Right forelimb (tissue), 1 donor: ENCODE data around the gene DBNDD2.

Experiments used
- DNase-seq: peaks from one replicate; pipeline ENCODE4 v3.0.0-alpha.2; 2018

DBNDD2 gene

GRCh38 chr20:45407783-45408645, at the start of gene DBNDD2:
DBNDD2 (plus strand) TSS chr20:45408289; CDS start chr20:45408468, 179 bp downstream.
- DNase-seq, result no peak

DNA sequence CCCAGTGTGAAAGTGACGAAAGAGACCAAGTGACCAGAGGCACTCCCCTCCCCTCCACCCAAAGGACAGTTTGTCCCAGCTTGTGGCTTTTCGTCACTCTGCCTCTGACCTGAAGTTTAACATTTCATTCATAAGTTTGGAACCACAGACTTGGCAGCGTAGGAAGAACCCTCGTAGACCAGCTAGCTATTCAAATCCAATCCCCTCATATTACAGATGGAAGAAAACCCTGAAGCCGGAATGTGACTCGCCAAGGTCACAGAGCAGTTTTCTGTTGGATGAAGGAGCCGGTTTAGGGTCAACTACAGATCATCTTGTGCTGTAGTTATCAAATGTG, 49.1 kb upstream of the DBNDD2 start:
- DNase-seq, result no peak

DNA sequence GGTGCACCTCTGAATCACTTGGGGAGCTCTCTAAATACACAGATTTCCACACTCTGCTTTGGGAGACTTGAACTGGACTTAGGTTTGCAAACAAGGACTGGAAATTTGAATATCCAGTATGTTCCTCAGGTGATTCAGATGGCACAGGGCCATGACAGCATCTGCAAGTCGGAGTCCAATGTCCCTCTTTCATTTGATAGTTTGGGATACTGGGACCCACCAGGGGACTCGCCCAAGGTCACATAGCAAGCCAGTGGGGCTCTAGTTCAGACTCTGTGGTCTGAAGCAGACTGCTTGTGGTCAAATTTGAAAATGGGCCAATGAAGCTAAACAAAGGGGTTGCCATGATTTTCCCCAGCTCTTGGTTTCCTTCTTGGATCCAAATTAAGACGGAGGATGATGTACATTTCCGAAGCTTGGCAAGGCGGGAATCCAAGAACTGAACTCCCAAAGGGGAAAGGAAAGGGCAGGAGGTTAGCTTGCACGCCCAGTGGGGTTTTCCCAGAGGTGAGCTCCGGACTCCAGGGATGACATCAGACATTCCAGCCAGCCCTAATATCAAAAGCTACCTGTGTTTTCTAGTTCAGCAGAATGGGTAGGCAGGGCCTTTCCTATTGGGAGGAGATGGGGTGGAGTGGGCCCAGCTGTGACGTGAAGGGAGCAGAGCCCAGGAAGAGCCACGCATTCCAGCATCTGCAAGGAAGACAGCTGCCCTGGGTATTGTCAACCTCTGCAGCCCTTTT, 48.5 kb upstream of the DBNDD2 start:
- no peak for DNase-seq

DNA sequence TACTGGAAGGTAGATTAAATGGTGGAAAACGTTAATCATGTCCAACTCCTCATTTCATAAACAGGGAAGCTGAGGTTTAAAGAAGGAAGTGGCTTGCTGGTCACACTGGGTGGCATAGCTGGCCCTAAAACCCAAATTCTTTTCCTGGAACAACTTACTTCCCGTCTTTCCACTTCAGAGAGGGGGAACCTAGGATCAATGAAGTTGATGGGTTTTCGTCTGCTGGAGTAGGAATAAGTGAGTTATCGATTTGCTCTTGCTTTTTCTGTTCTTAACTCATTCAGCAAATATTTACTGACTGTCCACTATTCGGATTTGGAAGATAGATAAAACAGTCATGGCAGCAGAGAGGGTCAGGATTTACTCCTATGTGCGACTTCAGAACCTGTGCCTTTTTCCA, 46.3 kb upstream of the DBNDD2 start:
- no peak for DNase-seq

DNA sequence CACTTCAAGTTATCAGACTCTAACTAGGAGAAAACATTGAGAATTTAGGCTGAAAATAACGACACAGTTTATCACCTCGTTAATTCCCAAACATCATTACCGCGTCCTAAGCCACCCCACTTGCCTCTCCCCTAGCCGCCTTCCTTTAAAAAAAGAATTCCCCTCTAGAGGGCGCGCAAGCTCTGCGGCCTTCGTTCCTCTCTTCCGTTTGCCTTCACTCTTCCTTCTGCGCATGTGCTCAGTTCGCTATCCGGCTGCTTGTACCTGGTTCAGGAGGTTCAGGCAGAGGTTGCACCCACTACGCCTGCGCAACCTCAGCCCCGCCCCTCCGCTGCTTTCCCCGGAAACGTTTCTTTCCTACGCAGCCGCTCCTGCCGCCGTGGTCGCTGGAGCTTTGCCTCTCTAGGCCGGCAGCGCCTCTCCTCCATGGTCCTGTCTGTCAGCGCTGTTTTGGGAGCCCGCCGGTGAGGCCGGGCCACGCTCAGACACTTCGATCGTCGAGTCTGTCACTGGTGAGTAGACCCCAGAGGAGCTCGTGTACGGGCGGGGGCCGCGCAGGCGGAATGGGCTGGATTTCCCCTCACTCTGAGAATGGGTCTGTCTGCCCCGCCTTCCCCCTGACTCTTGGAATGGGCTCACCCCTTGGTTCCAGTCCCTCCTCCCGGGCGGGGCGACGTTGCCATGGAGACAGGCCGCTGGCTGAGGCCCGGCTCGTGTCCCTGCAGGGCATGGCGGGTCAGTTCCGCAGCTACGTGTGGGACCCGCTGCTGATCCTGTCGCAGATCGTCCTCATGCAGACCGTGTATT, 45.1 kb upstream of the DBNDD2 start, which contains the start of gene SYS1:
SYS1 (plus strand) TSS at position 353 of the 807 bp plus-strand sequence; CDS start at position 729, 376 bp downstream.
- peak; percentile 99 for DNase-seq

DNA sequence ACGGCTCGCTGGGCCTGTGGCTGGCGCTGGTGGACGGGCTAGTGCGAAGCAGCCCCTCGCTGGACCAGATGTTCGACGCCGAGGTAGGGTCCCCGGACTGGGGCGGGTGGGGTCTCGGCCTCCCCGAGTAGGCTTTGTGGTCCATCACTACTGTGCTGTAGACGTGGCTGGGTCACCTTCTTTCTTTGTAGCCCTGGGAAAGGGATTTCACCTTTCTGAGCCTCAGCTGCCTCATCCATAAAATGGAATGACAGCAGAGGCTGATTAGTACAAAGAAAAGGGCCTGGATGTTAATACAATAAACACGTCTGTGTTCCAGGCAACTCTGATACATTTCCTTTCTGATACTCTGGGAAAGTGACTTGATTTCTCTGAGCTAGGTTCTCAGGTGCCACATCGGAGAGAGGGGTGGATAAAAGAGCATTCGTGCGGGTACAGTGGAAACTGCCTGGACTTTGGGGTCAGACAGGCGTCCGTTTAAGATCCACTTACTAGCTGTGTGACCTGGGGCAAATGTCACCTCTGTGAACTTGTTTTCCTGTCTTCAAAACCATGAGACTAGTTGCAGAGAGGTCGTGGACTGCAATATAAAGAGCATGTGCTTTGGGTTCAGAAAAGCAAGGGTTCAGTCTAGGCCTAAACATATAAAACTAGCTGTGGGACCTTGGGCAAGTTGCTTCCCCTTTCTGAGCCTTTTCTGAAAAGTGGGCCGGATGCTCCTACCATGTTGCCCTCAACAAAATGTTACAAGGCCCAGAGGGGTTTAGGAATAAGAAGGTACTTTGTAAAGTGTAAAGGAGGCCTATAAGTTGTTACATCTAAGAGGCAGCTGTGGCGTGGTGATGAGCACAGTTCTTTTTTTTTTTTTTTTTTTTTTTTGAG, 44.2 kb upstream of the DBNDD2 start:
- DNase-seq, result no peak

DNA sequence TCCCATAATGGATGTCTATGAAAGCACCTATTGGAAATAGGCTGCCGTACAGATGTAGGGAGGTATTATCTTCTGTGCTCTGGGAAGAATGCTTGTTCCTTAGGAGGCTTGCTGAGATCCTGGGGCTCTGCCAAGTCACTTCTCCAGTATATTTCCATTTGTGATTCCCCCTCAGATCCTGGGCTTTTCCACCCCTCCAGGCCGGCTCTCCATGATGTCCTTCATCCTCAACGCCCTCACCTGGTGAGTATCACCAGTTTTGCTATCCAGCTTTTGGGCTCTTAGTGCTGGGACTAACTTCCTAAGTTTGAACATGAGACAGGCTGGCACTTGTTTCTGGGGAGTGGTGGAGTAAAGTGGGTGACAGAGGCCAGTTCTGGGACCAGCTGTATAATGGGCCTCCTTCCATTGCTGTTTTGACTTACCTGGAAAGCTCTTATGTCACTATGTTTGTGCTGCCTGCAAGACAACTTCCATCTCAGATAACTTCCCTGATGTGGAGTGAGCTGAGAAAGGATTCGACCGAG, 42.6 kb upstream of the DBNDD2 start:
- DNase-seq, result no peak

- DNase-seq, result no peak
Observed at GRCh38 chr20:45366192-45366591, 41.9 kb upstream of the DBNDD2 start.

DNA sequence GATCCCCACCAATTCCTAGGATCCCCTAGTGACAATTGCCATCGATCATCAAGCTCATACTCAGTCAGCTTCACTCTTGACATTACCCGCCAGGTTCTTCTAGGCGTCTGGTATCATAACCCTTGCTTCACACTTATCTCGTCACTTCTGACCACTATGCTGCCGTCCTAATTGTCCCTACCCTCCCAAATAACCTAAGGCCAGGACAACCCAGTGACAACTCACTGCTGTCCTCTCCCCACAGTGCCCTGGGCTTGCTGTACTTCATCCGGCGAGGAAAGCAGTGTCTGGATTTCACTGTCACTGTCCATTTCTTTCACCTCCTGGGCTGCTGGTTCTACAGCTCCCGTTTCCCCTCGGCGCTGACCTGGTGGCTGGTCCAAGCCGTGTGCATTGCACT, 41.5 kb upstream of the DBNDD2 start:
- no peak for DNase-seq

GRCh38 chr20:45367126-45367525, 41.0 kb upstream of the DBNDD2 start:
- DNase-seq, result no peak

DNA sequence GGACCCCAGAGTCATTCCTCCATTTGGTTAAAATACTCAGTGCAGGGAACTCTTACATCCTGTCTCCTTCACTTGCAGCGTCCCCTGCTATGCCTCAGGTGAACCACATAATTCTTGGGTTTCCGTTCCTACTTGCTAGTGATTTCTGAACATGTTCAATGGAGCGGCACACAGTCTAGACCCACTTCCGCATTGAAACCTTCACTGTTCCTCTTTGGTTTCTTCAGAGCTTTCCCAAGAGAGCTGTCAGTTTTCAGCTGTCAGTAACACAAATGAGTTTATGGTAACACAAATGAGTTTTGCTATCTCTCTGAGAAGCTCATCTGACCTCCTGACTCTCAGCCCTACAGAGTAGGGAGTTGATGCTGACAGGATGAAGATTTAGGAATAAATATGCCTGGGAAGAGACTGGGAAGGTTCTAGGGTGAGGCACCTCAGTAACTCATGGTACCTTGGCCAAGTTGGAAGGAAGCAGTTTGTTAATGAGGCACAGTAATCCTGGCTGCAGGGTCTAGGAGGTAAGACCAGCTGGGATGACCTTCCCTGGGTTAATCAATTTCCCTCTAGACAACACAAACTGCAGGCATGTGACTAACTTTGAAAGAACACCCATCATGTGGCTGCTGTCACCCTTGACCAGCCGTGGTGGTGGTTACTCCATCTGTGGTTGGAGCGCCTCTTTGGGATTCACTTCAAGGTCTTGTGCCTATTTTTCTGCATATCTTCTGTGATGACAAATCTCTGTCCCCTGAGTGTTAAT, 39.7 kb upstream of the DBNDD2 start:
- no peak for DNase-seq

DNA sequence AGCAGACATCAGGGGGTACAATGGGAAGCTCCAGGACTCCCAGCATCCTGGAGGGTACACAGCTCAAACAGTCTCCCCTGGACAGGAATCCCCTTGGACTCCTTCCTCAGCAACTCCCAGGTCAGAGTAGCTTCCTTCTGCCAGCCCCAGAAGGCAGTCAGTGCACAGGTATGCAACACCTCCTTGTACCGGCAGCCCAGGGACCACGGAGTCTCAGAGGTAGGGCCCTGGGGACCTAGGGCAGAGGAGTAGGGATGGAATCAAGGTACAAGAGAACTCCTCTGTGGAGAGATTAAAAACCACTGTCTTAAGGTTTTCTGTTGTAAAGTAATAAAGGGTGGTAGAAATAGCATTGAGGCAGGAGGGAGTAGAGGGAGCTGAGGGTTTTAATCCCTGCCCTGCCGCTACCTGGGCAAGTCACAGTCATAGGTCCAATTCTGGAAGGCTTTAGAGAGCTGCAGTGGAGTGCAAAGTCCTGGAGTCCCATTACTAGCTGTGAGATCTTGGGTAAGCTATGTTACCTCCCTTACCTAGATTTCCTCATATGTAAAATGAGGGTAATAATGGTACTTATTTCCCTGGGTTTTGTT, 37.4 kb upstream of the DBNDD2 start:
- no peak for DNase-seq

DNA sequence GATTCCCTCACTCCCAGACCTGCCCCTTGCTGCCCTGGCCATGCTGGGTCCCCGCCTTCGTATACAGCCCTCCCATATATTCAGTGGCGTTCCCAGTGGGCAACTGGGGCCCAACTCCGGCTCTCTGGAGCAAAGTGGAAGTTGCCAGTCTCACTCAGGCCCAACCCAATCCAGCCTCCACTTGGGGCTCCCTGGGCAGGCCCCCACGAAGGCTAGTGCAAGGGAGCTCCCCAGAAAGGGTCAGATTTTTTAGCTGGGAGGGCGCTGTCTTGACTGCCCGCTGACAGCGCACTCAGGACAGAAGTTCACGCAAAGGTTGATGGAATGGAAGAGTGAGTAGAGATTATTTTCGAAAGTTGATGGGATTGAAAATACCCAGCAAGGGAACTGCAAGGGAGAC, 35.8 kb upstream of the DBNDD2 start:
- DNase-seq, result no peak

GRCh38 chr20:45372646-45373352, 35.3 kb upstream of the DBNDD2 start:
- no peak for DNase-seq

GRCh38 chr20:45373353-45374100, 34.6 kb upstream of the DBNDD2 start:
- DNase-seq, result peak; percentile 82

DNA sequence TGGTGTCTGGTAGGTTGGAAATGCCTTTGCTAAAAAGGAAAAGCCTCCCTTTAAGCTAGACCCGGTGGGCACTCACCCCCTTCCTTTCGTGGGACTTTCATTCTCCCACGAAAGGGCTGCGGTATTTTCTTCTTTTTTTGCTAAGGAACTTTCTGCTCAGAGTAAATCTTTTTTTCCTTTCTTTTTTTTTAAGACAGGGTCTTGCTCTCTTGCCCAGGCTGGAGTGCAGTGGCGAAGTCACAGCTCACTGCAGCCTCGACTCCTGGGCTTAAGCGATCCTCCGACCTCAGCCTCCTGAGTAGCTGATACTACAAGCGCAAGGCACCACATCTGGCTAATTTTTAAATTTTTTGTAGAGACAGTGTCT, 34.0 kb upstream of the DBNDD2 start:
- DNase-seq, result no peak

- no peak for DNase-seq
Observed at GRCh38 chr20:45374966-45375365, 33.1 kb upstream of the DBNDD2 start.

GRCh38 chr20:45377269-45377668, 30.8 kb upstream of the DBNDD2 start:
- DNase-seq, result no peak

GRCh38 chr20:45378191-45378590, 29.9 kb upstream of the DBNDD2 start, which contains the start of gene TP53TG5:
TP53TG5 (minus strand) TSS chr20:45378325; CDS start chr20:45378236, 89 bp downstream.
- DNase-seq, result no peak
